Left hindlimb (tissue), 1 donor: ENCODE measurements around the gene GCM1.
"Not testable (repeated sequence)": the region's sequence is repeated elsewhere in the genome, so short reads cannot be mapped to it uniquely, and the experiment has no call there.

Source experiments
- DNase-seq: peaks from one replicate; pipeline ENCODE4 v3.0.0-alpha.2; 2018

Gene GCM1

GRCh38 chr6:53148684-53149083 is at the start of gene GCM1:
Gene GCM1 (minus strand): TSS chr6:53148841. CDS start chr6:53145632, 3,209 bp downstream.
- no peak for DNase-seq

GRCh38 chr6:53197553-53197952 is 48.9 kb upstream of the GCM1 start:
- DNase-seq = no peak

- DNase-seq = no peak
These were observed 46.4 kb upstream of the GCM1 start for GRCh38 chr6:53195048-53195447.

GRCh38 chr6:53192682-53193188 is 44.1 kb upstream of the GCM1 start:
- no peak for DNase-seq

GRCh38 chr6:53189554-53189953 is 40.9 kb upstream of the GCM1 start:
- DNase-seq = no peak

GRCh38 chr6:53188833-53189232 is 40.2 kb upstream of the GCM1 start:
- DNase-seq = no peak

- no peak for DNase-seq
These were observed 32.0 kb upstream of the GCM1 start for GRCh38 chr6:53180678-53181077.

GRCh38 chr6:53179961-53180651 is 31.5 kb upstream of the GCM1 start:
- peak; percentile 48 for DNase-seq

- DNase-seq = no peak
These were observed 30.3 kb upstream of the GCM1 start for GRCh38 chr6:53178837-53179432.

GRCh38 chr6:53175027-53175426 is 26.4 kb upstream of the GCM1 start:
- no peak for DNase-seq

GRCh38 chr6:53172468-53172803 is 23.8 kb upstream of the GCM1 start:
- no peak for DNase-seq

- DNase-seq = peak; percentile 87
These were observed 23.2 kb upstream of the GCM1 start for GRCh38 chr6:53171605-53172467.

- no peak for DNase-seq
These were observed 20.1 kb upstream of the GCM1 start for GRCh38 chr6:53168516-53169267.

GRCh38 chr6:53165293-53165692 is 16.7 kb upstream of the GCM1 start:
- DNase-seq = no peak

GRCh38 chr6:53162606-53163005 is 14.0 kb upstream of the GCM1 start:
- no peak for DNase-seq

GRCh38 chr6:53161481-53162009 is 12.9 kb upstream of the GCM1 start:
- DNase-seq = no peak

- no peak for DNase-seq
These were observed 10.9 kb upstream of the GCM1 start for GRCh38 chr6:53159558-53159957.

GRCh38 chr6:53158076-53158475 is 9.4 kb upstream of the GCM1 start:
- DNase-seq = not testable (repeated sequence)

- not testable (repeated sequence) for DNase-seq
These were observed 6.6 kb upstream of the GCM1 start for GRCh38 chr6:53155279-53155678.

- no peak for DNase-seq
These were observed 6.2 kb upstream of the GCM1 start for GRCh38 chr6:53154794-53155193.

GRCh38 chr6:53154071-53154470 is 5.4 kb upstream of the GCM1 start:
- no peak for DNase-seq

GRCh38 chr6:53152576-53152975 is 3.9 kb upstream of the GCM1 start:
- no peak for DNase-seq

- no peak for DNase-seq
These were observed 3.0 kb upstream of the GCM1 start for GRCh38 chr6:53151676-53152075.
